DND-41 (cell line): ENCODE results near the gene DNAJB1.

ENCODE experiments used
- ATAC-seq: fragments of 200-7000 bp; cut with Tn5 transposase; 3 replicates; pipeline ENCODE4 v1.9.1; 2021; ENCODE audit warnings: low read depth; ENCODE audit not compliant: insufficient read depth
- DNase-seq: peaks from one replicate; pipeline ENCODE4 v3.0.0-alpha.2; 2020
- H2AFZ ChIP-seq: 2 replicates; pipeline ENCODE4 v1.6.0; 2012; ENCODE audit warnings: low read depth, low read length
- H3K27ac ChIP-seq: 2 replicates; pipeline ENCODE4 v1.5.1; 2012; ENCODE audit warnings: low read length, inconsistent platforms
- H3K27me3 ChIP-seq: fragments of 200-600 bp; sonication (generic); 2 replicates; pipeline ENCODE4 v1.6.0; 2012; ENCODE audit warnings: low read length, mild to moderate bottlenecking, inconsistent platforms; ENCODE audit not compliant: insufficient read depth, poor library complexity
- H3K36me3 ChIP-seq: 2 replicates; pipeline ENCODE4 v1.5.1; 2012; ENCODE audit warnings: low read length, inconsistent platforms; ENCODE audit not compliant: insufficient read depth
- H3K4me1 ChIP-seq: 2 replicates; pipeline ENCODE4 v1.5.1; 2012; ENCODE audit warnings: mild to moderate bottlenecking, low read length; ENCODE audit not compliant: insufficient read depth
- H3K4me2 ChIP-seq: 2 replicates; pipeline ENCODE4 v1.6.0; 2012; ENCODE audit warnings: mild to moderate bottlenecking, moderate library complexity, low read length, inconsistent platforms; ENCODE audit not compliant: insufficient read depth
- H3K4me3 ChIP-seq, 2 experiments: fragments of 200-600 bp in 1 of 2; shearing (Covaris generic) in 1 of 2; 2 replicates each; pipeline ENCODE4 v1.5.1; 2012 to 2016; ENCODE audit warnings: inconsistent platforms in 2 of 2, low read length in 2 of 2, mild to moderate bottlenecking in 2 of 2, low read depth in 1 of 2, moderate library complexity in 1 of 2
- H3K79me2 ChIP-seq: 2 replicates; pipeline ENCODE4 v1.6.0; 2012; ENCODE audit warnings: low read length, inconsistent platforms; ENCODE audit not compliant: insufficient read depth
- H3K9ac ChIP-seq: 2 replicates; pipeline ENCODE4 v1.6.0; 2012; ENCODE audit warnings: low read depth, mild to moderate bottlenecking, inconsistent platforms, low read length, moderate library complexity
- H3K9me3 ChIP-seq: 2 replicates; pipeline ENCODE4 v1.5.1; 2012; ENCODE audit warnings: low read length, moderate library complexity, mild to moderate bottlenecking, inconsistent platforms; ENCODE audit not compliant: insufficient read depth, severe bottlenecking
- H4K20me1 ChIP-seq: 2 replicates; pipeline ENCODE4 v1.6.0; 2012; ENCODE audit warnings: low read length; ENCODE audit not compliant: insufficient read depth
- EZH2 ChIP-seq: IDR thresholded peaks from 3 replicates; pipeline ENCODE4 v1.6.1; 2012; ENCODE audit warnings: borderline replicate concordance, low read depth, mild to moderate bottlenecking, moderate library complexity, low read length, inconsistent platforms; ENCODE audit not compliant: severe bottlenecking
- TF ChIP-seq, protein P1 (sequence below): IDR thresholded peaks from 2 replicates; pipeline ENCODE4 v1.5.1; 2012; ENCODE audit warnings: borderline replicate concordance, low read length, moderate library complexity, mild to moderate bottlenecking; ENCODE audit not compliant: poor library complexity, severe bottlenecking; ENCODE audit errors: extremely low read depth

Gene DNAJB1

DNA sequence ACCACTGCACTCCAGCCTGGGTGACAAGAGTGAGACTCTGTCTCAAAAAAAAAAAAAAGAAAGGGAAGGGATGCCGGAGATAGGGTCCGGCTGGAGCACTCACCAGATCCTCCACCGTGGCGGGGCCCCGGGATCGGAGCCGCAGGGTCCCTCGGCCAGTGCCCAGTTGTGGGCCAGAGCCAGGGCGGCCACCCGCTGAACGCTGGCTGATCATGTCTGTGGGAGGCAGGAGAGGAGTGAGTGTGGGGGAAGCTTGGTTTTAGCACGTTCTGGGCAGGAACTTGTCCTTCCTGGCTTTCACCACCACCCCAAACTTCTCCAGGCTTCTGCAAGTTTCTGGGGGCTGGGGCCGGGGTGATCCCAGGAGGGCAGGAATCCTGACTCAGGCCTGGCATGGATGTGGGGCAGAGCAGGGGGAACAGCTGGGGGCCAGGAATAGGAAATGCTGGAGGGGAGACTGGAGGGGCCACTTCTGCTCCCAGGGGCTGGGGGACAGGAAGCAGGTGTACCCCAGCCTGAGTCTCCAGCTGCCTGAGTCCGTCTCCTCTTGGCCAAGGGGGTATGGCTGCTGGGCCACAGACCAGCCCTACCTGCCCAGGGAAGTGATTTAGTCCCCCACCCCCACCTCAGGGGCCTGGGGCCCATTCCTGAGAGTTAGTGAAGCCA lies 38.8 kb downstream of the DNAJB1 start:
- H3K4me3 ChIP-seq, result no peak overlapping the region

DNA sequence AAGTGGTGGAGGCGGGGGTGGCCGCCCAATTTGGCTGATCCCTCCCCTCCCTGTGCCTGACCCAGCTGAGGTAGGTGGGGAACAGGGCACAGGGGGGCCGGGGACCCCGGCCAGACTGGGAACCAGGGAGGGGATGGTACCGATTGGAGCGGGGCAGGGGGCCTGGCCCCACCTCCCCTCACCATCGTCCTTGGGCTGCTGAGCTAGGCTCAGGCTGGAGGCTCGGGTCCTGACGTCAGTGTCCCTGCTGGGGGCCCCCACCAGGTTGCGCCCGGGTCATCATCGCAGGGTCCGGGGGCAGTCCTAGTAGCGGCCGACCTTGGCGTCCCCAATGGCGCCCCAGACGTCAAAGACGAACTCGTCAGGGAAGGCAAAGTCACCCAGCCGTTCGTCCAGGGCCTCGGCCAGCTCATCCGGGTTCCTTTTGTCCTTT lies 40.1 kb downstream of the DNAJB1 start:
- no peak for ATAC-seq
- no peak overlapping the region for H3K27ac ChIP-seq

More for the DNA sequence above, 38.8 kb downstream of the DNAJB1 start:
- Histone ChIP-seq H3K27me3 (no peaks in the 10 kb centered on the region), H3K79me2 (no peaks in the 10 kb centered on the region), H3K27ac (0 out of 2 replicates have a peak overlapping the region, but pooled peaks have one; percentile 27), H3K36me3 (peaks cover 36% of the 10 kb centered on the region), H2AFZ (no peak overlapping the region), H4K20me1 (peaks cover 8% of the 10 kb centered on the region; the same call in 1 of the 2 replicates), H3K9ac (no peak overlapping the region), H3K9me3 (no peaks in the 10 kb centered on the region), H3K4me1 (no peaks in the 10 kb centered on the region), H3K4me2 (no peak overlapping the region)
- ATAC-seq (no peak), DNase-seq (no peak)
- TF ChIP-seq, protein P1, sequence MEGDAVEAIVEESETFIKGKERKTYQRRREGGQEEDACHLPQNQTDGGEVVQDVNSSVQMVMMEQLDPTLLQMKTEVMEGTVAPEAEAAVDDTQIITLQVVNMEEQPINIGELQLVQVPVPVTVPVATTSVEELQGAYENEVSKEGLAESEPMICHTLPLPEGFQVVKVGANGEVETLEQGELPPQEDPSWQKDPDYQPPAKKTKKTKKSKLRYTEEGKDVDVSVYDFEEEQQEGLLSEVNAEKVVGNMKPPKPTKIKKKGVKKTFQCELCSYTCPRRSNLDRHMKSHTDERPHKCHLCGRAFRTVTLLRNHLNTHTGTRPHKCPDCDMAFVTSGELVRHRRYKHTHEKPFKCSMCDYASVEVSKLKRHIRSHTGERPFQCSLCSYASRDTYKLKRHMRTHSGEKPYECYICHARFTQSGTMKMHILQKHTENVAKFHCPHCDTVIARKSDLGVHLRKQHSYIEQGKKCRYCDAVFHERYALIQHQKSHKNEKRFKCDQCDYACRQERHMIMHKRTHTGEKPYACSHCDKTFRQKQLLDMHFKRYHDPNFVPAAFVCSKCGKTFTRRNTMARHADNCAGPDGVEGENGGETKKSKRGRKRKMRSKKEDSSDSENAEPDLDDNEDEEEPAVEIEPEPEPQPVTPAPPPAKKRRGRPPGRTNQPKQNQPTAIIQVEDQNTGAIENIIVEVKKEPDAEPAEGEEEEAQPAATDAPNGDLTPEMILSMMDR, result no peak
- TF ChIP-seq EZH2, result no peak

DNA sequence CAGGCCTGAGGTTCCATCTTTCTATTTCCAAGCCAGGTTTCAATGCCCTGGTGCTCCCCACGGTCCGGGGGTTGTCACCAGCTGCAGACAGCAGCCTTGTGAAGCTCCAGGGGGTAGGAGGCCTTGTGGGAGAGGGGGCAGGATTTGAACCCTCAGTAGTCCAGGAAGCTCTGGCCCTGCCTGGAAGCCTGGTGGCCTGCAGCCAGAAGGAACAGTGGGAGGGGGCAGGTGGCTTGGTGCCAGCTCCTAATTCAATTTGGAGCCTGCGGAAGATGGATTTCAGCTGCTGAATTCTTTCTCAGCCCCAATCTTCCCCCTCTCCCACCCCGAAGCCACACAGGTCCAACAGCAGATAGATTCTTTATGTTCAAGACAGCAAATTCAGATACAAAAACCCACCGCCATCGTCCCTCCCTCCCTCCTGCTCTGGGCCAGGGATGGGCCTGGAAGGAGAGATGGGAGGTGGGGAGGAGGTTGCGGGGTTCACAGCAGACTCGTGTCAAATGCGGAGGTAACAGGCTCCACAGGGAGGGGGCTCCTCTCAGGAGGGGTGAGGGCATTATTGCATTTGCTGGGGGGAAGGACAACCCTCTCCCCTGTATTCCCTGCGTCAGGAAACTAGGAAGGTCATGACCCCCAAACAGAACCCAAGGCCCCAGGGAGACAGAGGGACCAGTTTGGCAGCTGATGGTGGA lies 40.6 kb downstream of the DNAJB1 start:
- no peak overlapping the region for H3K27ac ChIP-seq
- no peaks in the 10 kb centered on the region for H3K9me3 ChIP-seq
- H3K9ac ChIP-seq, result no peak overlapping the region
- DNase-seq, result no peak
- no peak for ATAC-seq
- H3K4me1 ChIP-seq, result no peaks in the 10 kb centered on the region
- peaks cover 35% of the 10 kb centered on the region for H3K36me3 ChIP-seq
- no peaks in the 10 kb centered on the region for H3K27me3 ChIP-seq
- TF ChIP-seq, protein P1, result no peak
- no peak for TF ChIP-seq EZH2
- no peak overlapping the region for H2AFZ ChIP-seq
- H4K20me1 ChIP-seq, result peaks cover 8% of the 10 kb centered on the region; the same call in 1 of the 2 replicates
- no peaks in the 10 kb centered on the region for H3K79me2 ChIP-seq
- H3K4me3 ChIP-seq, result no peak overlapping the region
- no peak overlapping the region for H3K4me2 ChIP-seq

More for the DNA sequence above, 40.1 kb downstream of the DNAJB1 start:
- Histone ChIP-seq H3K4me1 (no peaks in the 10 kb centered on the region), H3K9ac (no peak overlapping the region), H4K20me1 (peaks cover 8% of the 10 kb centered on the region; the same call in 1 of the 2 replicates), H3K9me3 (no peaks in the 10 kb centered on the region), H3K79me2 (no peaks in the 10 kb centered on the region), H2AFZ (no peak overlapping the region), H3K4me2 (no peak overlapping the region), H3K27me3 (no peaks in the 10 kb centered on the region), H3K4me3 (no peak overlapping the region), H3K36me3 (peaks cover 36% of the 10 kb centered on the region)
- TF ChIP-seq, protein P1, result no peak
- no peak for TF ChIP-seq EZH2
- no peak for DNase-seq
